KG1 (cell line): ENCODE data around the gene HECTD4.
"Not testable (repeated sequence)": the region's sequence is repeated elsewhere in the genome, so short reads cannot be mapped to it uniquely, and the experiment has no call there.

Experiments used
- DNase-seq: peaks from one replicate; lab custom pipeline; 2025; lab: John Stamatoyannopoulos, UW

Gene HECTD4

GRCh38 chr12:112353393-112353792 is 28.8 kb downstream of the HECTD4 start:
- no peak for DNase-seq

GRCh38 chr12:112352921-112353320 is 29.3 kb downstream of the HECTD4 start:
- DNase-seq = no peak

DNA sequence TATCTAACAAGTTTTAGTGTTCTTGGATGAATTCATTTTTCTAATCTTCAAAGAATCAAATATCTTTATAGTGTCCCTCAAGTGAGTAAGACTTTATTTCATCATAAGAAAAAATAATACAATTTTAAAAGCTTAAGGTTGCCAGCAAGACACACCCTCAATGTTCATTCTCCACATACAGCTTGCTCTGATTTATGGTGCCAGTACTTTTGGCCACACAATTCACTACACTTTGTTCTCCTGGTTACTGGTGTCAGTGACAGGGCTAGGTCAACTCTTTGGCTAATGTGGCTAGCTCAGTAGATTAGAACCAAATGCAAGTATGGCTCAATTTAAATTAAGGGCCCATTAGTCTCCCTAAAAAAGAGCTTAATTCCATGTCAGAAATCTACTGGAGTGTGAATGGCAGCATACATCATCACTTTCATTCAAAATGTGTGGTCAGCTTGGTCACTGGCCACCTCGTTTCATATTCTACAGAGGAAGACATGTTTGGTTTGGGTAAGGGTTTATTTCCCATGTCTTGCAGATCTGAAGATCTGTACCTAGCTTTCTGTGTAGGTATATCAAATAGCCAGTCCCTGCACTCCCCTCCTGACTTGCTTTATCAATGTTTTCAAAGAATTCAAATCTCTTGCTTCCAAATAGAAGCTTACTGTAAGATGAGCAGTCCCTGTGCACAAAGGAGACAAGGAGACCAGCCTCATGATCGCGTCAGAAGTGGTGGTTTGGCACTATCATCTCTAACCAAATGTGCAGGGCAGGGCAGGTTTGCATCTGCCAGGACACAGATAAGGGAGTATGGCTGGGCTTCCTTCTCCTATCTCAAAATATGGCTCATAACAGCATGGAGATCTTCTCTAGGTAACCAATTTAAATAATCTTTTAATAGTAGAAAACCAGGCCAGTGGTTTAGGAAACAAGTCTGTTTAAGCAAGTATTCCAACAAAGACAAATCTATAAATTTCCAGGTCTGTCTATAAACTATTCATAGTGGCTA is 31.3 kb downstream of the HECTD4 start:
- no peak for DNase-seq

- DNase-seq = no peak
These were observed 32.8 kb downstream of the HECTD4 start for GRCh38 chr12:112349431-112349830.

DNA sequence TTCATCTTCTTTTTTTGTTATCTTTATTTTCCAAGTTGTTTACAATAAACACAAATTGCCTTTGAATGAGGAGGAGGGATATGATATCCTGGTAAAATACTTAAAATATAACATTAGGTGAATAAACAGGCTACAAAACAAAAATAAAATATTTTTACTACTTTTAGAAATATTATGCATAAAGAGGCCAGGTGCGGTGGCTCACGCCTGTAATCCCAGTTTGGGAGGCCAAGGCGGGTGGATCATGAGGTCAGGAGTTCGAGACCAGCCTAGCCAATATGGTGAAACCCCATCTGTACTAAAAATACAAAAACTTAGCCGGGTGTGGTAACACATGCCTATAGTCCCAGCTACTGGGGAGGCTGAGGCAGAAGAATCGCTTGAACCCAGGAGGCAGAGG is 33.3 kb downstream of the HECTD4 start:
- DNase-seq = not testable (repeated sequence)

GRCh38 chr12:112347581-112347982 is 34.6 kb downstream of the HECTD4 start:
- no peak for DNase-seq

- no peak for DNase-seq
These were observed 36.0 kb downstream of the HECTD4 start for GRCh38 chr12:112346194-112346593.

DNA sequence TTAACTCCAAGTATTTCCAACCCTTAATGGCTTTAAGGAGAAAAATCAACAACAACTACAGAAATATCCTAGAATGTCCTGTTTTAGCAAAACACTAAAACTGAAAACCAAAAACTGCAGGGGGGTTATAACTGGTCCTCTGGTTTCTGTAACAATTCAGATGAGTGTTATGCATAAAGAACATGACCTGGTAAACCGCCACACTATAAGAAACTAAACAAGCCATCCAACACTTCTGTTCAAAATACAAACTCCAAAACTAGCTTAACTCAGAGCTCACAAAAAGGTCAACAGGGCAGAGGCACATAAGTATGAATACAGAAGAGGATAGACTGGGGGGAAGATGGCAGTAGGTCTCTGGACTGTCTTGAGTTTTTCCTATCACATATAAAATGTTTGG is 38.0 kb downstream of the HECTD4 start:
- DNase-seq = no peak

DNA sequence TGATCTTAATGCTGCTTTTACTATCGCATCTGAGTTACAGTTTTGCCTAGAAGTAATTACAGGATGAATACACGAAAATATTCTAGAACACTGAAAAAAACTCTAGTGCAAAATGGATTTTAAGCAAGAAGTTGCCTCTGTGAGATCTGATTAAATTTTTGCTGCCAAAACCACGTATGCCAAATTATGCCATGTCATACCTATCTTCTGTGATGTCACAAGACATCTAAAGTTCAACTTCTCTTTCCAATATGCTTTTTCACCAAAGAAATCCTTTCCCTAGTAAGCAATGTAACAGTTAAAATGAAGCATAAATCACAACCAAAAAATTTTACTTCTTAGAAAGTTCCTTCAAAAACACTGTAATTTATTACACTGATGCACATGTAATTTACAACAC is 39.6 kb downstream of the HECTD4 start:
- DNase-seq = no peak

DNA sequence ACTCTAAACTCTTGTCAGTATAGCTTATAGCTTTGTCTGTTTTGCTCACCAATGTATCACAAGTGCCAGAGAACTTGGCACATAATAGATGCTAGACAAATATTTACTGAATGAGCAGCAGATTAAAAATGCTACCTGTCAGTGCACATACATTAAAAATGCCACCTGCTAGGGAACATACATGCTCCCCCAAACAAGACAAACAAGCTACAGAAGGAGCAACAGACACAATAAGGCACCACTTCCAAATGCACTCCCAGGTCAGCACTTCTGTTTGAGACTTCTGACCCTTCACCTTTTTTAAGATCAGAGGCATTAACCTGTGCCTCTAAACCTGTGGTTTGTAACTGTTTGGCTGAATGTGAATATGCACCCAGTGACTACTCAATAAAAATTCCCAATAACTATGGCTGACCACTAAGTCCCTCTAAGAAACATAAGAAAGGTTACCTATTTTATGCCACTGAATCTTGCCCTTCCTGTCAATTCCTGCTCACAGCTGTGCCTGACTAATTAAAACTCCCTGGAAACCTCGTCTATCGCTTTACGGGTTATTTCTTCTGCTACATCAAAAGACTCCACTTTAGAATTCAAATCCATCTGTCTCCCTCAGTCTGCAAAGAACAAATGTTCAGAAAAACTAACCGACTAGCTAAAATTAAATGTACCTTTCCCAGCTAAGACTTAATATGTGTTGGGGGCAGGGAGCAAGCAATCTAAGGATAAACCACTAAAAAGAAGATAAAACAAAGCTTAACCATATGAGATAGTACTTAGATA is 41.0 kb downstream of the HECTD4 start:
- no peak for DNase-seq

- no peak for DNase-seq
These were observed 42.0 kb downstream of the HECTD4 start for GRCh38 chr12:112340230-112340629.

DNA sequence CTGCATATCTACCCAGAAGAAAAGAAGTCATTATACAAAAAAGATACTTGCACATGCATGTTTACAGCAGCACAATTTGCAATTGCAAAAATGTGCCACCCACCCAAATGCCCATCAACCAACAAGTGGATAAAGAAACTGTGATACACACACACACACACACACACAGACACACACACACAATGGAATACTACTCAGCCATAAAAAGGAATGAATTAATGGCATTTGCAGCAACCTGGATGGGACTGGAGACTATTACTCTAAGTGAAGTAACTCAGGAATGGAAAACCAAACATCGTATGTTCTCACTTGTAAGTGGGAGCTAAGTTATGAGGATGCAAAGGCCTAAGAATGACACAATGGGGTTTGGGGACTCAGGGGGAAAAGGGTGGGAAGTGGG is 47.2 kb downstream of the HECTD4 start:
- not testable (repeated sequence) for DNase-seq

DNA sequence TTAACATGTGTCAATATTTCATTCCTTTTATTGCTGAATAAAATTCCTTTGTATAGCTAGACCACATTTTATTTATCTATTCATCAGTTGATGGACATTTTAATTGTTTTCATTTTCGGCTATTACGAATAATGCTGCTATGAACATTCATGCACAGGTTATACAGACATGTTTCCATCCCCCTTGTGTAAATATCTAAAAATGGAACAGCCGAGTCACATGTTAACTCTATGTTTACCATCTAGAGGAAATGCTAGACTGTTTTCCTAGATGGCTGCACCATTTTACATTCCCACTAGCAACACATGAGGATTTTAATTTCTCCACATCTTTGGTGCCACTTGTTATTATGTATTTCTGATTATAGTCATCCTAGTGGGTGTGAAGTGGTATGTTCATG is 49.2 kb downstream of the HECTD4 start:
- no peak for DNase-seq

DNA sequence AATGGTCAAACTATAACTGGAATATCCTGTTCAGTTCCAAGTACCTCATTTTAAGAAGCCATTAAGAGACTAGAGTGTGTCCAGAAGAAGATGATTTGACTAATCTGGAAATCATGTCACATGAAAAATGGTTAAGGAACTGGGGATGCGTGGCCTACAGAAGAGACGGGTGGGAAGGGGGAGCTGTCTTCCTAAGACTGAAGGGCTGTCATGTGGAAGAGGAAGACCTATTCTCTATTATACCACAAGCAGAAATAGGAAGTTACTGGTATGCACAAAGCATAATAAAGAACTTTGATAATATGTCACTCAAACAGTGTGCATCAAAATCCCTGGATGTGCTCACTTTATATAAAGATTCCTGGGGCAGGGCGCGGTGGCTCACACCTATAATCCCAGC is 50.3 kb downstream of the HECTD4 start:
- DNase-seq = no peak

DNA sequence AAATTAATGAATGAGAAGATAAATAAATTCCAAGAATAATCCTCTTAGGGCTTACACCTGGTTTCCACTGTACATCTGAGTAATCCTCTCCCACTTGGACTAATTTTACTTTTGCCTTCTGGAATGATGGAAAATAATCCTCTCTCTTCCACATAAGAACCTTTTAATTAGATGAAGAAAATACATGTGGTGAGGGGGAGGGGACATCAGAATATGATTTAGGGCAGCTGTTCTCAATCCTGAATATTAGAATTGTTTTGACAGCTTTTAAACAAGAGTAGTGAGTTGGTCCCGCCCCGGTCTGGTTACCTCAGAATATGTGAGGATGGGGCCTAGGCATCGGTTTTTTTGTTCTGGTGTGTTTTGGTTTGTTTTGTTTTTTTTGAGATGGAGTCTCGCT is 51.5 kb downstream of the HECTD4 start:
- DNase-seq = no peak

- no peak for DNase-seq
These were observed 53.6 kb downstream of the HECTD4 start for GRCh38 chr12:112328456-112329124.

- no peak for DNase-seq
These were observed 54.9 kb downstream of the HECTD4 start for GRCh38 chr12:112327209-112327938.

DNA sequence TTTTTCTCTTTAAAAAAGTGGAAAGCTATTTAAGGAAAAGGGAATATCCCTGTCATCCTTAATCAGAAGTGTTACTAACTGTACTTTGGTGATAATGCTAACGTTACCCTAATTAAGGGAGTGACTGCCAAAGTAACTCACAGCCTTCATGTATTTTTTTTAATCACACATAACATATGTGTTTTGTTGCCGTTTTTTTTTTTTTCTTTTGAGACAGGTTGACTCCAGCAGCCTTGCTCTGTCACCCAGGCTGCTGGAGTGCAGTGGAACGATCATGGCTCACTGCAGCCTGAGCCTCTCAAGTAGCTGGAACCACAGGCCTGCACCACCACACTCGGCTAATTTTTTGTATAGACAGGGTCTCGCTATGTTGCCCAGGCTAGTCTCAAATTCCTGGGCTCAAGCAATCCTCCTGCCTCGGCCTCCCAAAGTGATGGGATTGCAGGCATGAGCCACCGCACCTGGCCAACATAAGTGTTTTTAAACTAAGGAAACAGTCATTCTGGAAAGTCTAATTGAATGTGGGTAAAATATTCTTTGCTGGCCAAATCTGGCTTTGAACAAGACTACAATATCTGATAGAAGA is 56.5 kb downstream of the HECTD4 start:
- no peak for DNase-seq

DNA sequence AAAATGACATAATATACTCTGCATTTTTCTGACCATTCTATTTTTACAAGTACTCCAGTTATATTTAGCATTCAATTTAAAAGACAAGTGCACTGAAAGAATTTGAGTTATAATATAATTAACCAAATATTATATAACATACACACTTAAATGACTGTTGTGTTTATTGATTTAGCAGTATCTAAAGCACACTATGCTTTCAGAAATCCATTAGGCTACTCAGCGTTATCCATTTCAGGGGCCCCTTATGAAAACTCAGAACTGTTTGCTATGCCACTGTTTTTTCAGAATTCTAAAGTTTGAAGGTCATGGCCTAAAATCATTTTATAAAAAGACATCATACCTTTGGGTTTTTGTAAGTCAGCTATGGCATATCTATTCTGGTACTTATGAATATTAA is 57.1 kb downstream of the HECTD4 start:
- no peak for DNase-seq

GRCh38 chr12:112322882-112323547 is 59.2 kb downstream of the HECTD4 start:
- DNase-seq = no peak

DNA sequence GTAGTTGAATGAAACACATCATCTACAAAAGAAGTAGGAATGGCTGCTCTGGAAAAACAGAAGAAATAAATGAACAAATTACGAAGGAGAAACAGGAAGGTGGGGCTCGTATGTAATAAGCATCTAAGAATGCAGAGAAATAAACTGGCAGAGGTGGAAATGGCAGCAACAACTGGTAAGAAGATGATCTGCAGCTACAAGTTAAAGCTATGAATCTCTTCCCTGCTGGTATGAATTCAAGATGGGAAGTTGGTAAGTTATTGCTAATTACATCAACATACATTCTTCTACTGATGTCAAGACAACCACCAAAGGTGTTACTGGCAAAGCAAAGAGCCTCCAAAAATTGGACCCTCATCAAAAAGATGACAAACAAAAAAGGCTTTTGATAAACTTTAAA is 59.8 kb downstream of the HECTD4 start:
- DNase-seq = no peak
